CD1c-positive myeloid dendritic cell (primary cell): ENCODE results near the gene PAQR7.

ENCODE experiments used
- DNase-seq: peaks from one replicate; pipeline ENCODE4 v3.0.0-alpha.2; 2016; ENCODE audit errors: extremely low spot score

PAQR7 gene

DNA sequence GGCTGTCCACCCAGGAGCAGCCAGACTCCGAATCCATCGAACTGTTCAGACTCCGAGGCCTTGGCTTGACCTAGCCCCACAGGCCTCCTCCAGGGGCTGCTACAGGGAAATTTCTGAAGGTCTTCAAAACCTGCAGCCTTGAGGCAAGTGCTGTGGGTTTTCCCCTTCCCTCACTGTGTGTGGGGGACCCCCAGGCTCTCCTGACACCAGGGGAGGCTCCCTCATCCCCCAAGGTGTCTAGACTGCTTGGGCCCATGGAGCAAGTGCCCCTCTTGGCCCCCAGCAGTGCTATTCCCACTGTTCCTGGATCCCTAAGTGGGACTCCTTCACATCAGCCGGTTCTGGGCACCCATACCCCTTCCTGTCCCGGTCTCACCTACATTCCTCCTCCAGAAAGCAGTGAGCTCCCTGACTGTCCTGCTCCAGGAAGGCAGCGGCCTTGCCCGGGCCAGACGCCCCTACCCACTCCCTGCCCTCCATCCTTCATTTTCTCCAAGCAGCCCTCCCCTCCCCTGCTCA, 814 bp downstream of the PAQR7 start:
- no peak for DNase-seq

DNA sequence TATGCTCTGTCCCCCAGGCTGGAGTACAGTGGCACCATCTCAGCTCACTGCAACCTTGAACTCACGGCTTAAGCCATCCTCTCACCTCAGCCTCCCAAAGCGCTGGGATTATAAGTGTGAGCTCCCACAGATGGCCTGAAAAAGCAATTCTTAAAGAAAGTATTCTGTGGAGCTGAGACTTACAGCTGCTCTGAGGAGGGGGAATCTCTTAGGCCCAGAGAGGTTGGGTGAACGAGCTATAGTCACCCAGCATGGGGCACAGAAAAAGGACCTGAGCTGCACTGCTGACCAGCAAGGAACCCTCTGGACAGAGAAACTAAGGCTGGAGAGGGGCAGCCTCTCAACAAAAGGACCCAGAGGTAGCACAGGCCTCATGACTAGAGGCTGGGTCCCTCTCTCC, 1.3 kb downstream of the PAQR7 start:
- DNase-seq = no peak

DNA sequence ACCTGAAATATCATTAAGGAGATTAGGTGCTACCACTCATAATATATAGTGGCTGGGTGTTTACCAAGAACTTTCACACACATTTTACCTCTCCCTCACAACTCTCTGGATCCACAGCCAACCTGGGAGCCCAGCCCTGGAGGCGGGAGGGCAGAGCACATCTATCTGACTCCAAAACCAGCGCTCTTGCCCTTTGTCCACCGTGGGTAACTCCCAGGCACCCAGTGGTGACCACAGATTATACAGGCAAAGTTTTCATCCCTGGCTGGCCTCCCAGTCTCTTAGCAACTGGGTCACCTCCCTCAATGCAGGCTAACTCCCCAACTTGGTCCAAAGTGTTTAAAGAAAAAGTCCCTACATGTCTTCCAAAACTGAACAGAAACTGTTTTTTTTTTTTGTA, 2.4 kb downstream of the PAQR7 start:
- no peak for DNase-seq

DNA sequence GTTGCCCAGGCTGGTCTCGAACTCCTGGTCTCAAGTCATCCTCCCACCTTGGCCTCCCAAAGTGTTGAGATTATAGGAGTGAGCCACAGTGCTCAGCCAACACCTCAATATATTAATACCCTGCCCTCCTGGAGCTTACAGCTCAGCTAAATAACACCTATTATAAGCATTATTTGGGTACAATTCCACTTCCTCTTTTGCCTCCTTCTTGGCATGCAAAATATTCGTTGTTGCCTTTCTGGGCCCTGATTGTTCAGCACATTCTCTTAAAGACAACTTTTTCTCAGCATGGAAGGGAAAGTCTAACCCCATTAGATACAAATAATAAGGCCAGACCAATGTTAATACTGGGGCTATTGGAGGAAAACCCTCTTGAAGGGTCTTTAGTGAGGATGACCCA, 2.8 kb downstream of the PAQR7 start:
- no peak for DNase-seq

DNA sequence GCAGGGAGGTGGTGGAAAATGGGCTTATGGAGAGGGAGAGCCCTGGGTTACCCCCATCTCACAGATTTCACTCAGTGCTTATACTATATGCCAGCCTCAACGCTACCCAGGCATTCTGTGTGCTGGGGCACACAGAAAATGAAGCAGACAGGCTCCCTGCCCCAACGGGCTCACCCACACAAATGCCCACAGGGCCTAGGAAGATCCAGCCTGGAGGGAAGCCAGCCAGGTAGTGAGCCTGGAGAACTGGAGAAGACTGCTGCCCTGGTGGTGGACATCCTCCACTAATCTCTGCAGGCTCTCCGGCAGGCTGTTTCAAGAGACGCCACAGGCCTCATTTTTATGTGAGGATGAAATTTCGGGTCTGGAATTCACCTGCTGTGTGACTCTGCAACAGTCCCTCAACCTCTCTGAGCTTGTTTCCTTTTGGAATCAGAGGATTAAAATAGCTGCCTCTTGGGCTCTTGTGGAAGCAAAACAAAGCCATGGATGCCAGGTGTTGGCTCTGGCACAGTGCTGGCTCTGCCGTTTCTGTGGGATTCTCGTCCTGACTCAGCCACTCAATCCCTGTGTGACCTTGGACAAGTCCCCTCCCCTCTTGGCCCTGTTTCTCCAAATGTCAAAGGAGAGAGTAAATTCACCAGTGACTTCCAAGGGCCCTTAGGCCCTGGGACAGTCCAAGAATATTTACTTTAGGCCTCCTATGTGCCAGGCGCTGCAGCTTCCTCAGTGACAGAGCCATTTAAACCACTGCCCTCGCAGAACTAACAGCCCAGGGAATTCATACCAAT, 3.6 kb downstream of the PAQR7 start:
- no peak for DNase-seq

DNA sequence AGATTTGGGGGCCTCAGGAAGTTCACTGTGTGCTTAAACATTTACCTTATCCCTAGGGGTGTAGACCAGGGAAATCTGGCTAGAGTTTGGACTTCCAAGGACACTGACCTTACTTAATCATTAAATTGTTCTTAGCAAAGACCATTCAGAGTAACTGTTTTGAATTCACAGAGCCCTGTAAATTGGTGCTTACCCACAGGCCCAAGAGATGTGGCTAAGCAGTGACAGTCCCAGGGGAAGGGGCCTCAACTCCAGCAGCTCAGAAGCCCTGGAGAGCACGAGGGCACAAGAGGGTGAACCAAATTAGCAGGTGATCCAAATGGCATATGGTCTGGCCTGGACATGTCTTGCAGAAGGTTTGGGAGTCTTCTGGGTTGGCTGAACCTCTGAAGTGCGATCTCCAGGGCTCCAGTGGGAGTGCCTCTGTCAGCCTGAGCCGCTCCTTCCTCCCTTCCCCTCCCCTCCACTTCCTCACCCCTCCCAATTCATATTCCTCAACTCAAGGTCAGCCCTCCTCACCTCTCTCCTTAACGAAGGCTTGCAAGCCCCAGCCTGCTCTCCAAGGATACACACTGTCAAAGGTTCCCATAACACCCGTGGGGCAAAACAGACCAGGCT, 4.3 kb downstream of the PAQR7 start:
- DNase-seq = no peak

DNA sequence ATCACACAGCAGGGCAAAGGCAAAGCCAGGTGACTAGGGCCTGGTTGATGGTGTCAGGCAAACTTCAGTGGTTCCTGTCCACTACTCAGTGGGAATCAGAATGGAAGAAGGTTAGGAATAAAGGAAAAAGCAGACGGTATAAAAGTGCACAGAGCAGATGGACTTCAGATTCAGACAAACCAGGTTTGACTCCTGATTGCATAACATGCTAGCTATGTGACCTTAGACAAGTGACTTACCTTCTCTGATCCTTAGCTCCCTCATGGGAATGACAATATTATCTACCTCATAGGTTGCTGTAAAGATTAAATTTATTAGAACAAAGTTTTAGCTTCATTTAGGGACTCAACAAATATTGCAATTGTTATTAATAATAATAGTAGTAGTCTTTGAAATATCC, 4.9 kb downstream of the PAQR7 start:
- no peak for DNase-seq

DNA sequence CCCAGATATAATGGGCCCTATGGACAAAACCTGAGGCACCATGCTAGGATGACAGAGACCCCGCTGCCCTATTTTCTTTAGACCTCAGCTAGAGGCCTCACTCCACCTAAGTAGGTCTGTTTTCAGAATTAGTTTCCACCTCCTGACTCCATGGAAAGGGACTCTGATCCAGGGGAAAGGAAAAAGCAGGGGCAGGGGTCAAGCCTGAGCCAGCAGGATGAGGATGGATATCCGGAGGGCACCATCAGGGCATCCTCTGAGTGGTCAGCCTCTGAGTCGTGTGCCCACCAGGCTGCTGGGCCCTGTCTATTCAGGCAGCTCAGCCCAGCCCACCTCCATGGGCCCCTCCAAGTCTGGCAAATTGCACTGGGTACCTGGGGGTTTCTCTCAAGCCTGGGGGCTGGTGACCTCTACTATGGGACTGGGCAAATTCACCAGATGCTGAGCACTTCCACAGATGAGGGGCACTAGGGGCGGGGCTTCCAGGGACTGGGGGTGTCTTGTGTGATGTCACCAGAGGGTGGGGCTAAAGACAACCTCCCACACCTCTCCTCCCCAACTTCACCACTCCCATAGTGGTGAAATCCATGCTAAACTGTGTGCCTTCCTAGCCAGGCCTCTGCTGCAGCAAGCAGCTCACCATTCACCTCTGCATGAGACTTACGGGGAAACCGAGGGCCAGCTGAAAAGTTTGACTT, 5.5 kb downstream of the PAQR7 start:
- no peak for DNase-seq

DNA sequence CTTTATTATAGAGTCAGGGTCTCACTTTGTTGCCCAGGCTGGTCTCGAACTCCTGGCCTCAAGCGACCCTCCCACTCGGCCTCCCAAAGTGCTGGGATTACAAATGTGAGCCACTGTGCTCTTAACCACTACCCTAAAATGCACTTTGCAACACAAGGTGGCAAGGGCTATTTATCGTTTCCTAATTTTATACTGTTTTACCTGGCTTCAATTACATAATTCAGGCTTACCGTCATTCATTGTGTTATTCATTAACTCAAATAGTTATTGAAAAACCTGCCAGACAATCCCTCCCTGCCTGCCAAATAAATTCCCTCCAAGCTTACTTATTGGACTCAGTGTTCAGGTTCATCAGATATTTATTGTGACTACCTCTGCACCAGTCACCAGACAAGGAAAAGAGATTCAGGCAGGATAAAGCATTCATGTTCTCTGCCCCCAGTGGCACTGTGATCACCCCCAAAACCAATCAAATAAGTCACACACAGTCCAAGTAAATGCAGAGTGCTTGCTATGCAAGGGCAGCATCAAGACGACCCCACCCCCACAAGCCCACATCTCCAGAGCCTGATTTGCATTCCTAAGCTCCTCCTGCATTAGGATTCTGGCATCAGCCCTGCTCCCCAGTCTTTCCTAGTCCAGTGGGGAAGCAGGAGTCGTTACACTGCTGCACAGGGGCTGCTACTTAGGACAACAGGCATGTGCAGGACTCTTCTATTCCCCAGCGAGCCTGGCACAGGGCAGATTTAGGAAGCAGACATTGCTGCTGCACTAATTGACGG, 8.1 kb downstream of the PAQR7 start:
- DNase-seq = no peak

DNA sequence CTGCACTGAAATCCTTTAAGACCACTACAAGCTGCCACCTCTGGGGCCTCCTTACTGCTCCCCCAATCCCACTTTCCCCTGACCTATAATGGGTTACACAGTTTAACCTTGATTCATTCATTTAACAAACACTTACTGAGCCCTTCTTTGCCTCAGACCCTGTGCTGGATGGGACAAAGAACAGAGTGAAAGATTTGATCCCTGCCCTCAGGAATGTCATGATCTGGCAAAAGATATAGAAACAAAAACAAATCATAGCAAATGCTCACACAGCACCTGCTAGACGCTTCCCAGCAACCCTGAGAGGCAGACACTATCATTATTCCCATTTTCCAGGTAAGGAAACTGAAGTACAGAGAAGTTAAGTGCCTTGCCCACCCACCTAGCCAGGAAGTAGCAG, 9.2 kb downstream of the PAQR7 start:
- no peak for DNase-seq

DNA sequence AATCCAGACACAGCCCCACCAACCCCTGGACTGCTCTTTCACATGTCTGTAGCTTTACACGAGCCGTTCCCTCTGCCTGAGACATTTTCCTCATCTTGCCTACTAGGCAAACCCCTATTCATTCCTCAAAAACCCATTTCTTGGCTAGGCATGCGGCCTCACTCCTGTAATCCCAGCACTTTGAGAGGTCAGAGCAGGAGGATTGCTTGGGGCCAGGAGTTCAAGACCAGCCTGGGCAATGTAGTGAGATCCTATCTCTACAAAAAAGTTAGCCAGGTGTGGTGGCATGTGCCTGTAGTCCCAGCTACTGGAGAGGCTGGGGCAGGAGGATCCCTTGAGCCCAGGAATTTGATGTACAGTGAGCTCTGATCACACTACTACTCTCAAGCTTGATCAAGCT, 11.1 kb downstream of the PAQR7 start:
- DNase-seq = no peak

DNA sequence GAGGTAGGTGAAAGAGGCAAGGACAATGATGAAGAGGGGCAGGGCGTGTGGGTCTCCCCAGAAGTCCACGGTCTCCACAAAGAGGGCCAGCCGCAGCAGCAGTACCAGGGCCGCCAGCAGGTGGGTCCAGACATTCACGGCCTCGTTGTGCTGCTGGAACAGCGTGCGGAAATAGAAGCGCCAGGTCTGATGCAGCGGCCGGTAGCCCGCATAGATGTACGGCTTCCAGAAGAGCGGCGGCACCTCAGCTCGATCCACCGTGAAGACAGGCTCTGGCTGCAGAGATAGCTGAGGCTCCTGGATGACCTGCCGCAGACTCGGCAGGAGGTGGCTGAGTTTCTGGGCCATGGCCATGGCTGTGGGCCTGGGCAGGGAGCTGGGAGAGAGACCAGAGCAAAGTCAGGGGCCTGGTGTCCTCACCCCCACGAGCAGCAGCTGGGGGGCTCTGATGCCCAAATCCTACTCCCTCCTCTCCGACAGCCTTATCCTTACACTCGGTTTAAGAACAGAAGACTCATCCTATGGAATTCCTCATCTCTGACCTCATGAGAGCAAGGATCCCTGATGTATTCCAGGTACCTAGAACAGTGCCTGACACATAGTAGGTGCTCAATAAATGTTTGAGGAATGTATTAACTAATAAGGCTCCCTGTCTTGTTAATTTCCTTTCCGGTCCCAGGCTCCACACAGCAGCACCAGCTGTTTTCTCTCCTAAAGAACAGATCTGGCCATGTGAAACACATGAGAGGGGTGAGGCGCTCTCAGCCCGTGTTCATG, 11.8 kb downstream of the PAQR7 start:
- no peak for DNase-seq

DNA sequence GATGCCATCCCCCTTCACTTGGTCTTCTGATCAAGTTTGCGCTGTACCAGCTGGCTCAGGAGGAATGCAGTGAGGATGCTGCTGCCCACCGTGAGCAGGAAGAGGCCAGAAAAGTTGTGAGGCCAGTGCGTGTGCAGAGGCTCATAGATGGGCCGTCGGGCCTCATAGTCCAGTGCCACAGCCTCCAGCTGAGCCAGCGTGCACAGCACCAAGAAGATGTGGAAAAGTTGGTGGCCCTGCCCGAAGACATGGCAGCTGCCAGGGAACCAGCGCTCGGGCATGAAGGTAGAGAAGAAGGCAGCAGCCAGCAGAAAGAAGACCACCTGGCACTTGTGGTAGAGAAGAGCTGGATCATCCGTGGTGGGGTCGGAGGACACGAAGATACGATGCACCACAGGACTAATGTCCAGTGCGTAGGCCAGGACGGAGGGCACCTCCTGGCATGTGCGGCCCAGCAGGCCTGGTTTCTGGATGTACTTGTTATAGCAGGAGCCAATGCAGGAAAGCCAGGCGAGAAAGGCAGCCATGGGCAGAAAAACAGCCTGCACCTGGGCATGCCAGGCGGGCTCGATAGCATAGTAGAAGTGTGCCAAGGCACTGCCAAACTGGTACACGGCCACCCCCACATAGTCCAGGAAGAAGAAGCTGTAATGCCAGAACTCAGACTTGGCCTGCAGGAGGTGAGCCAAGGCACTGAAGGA, 12.6 kb downstream of the PAQR7 start:
- DNase-seq = no peak

DNA sequence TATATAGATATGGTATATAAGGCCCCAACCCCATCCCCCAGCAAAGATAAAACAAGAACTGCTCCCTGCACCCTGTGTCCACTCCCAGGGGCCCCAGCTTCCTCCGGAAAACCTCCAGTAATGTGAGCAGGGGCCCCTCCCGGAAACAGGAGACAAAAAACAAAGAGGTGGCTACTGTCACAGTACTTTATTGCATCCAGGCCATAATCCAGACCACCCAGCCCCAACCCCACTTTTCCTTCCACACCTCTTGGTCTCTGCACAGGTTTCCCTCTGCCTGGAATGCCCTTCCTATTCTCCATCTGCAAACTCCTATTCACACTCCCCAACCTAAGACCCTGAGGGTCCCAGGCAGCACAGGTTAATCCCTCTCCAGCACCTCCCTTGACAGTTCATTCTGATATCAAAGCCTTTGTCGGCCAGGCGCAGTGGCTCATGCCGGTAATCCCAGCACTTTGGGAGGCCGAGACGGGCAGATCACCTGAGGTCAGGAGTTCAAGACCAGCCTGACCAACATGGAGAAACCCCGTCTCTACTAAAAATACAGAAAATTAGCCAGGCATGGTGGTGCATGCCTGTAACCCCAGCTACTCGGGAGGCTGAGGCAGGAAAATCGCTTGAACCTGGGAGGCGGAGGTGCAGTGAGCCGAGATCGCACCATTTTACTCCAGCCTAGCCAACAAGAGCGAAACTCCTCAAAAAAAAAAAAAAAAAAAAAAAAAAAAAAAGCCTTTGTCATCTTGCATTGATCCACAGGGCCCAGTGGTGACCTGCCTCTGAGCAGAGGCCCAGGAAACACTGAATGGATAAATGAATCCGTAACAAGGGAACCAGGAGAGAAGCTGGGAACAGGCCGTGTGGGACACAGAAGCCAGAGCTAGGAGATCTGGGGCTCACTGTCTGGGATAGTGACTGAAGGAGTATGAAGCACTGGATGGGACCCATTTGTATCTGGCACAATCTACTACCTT, 13.9 kb downstream of the PAQR7 start:
- DNase-seq = peak; percentile 21

DNA sequence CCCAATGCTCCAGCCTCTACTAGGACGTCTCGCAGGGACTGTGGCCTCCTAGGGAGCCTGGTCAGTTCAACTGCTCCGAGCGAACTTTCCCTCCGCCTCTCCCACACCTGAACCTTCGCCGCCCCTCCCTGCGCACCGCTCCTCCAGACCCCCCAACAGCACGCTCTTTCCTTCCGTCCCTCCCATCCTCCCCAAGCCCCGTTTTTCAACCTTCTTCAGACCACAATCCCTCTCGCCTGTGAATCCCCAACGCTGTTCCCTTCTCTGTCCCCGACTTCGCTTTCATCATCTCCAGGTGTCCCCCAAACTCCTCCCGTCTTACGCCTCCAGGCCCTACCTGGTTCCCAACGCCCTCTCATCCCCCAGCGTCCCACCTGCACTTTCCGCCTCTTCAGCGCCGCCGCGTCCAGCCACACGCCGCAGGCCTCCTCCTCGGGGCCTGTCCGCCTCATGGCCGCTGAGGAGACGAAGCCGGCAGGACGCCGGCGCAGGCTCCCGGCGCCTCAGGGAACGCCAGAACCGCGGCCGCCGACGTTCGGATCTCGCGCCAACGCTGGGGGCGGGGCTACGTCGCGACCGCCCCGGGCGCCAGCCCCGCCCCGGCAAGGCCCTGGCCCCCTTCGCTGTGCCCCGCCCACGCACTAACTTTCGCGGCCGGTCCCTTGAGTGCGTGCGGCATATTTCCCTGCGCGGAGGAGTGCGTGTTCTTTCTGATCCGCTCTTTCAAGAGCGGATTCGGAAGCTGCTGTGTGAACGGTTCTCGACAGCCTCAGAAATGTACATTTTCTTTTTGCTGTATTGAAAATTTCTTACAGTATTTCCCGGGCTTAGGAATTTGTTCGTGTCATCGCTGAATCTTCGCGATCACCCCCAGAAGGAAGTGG, 16.4 kb downstream of the PAQR7 start, which contains the start of gene AUNIP:
Gene AUNIP (minus strand): TSS at position 552 of the 884 bp plus-strand sequence. CDS start 100 bp downstream, at position 452.
- peak; percentile 98 for DNase-seq

DNA sequence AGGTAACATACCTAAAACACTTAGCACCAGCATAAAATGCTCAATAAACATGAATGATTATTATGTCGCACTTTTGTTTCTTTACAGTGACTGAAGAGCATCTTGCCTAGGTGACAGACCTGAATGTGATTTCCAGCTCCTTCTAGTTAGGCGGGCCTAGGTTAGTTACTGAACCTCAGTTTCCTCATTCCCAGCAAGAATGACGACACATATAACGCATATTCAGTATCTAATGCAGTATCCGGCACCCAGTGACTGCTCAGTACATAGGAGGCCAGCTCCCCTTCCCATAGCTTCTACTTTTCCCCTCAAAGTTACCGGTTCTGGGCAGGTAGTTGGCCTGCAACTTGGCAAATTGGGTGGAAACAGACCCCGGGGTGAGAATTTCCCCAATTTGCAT, 17.0 kb downstream of the PAQR7 start:
- DNase-seq = no peak

DNA sequence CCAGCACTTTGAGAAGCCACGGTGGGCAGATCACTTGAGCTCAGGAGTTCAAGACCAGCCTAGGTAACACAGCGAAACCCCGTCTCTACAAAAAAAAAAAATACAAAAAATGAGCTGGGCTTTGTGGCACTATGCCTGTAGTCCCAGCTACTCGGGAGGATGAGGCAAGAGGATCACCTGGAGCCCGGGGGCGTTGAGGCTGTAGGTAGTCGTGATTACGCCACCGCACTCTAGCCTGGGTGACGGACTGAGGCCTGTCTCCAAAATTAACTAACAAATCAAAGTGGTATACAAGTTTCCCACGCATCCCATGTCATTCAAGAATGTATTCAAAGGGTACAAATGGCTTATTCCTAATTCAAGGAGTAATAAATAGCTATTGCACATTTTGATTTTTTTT, 18.7 kb downstream of the PAQR7 start:
- DNase-seq = no peak

DNA sequence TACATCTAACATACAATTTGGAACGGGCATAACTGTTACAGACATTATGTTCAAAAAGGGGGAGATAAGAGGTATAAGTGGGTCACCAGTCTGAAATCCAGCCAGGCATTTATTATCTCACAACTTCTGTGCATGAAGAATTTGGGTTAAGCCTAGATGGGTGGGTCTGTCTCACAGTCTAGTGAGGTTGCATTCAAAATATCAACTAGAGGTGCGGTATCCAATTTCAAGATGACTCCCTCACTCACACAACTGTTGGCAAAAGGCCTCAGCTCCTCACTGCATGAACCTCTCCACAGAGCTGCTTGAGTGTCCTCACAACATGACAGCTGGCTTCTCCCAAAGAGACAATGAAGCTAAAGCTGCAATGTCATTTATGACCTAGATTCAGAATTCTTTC, 21.0 kb downstream of the PAQR7 start:
- no peak for DNase-seq
